GM19240 (cell line): ENCODE measurements around the gene MPRIP.

Source experiments
- DNase-seq: peaks from one replicate; pipeline ENCODE4 v3.0.0; 2011; ENCODE audit warnings: low spot score; ENCODE audit not compliant: insufficient read length

Gene MPRIP

DNA sequence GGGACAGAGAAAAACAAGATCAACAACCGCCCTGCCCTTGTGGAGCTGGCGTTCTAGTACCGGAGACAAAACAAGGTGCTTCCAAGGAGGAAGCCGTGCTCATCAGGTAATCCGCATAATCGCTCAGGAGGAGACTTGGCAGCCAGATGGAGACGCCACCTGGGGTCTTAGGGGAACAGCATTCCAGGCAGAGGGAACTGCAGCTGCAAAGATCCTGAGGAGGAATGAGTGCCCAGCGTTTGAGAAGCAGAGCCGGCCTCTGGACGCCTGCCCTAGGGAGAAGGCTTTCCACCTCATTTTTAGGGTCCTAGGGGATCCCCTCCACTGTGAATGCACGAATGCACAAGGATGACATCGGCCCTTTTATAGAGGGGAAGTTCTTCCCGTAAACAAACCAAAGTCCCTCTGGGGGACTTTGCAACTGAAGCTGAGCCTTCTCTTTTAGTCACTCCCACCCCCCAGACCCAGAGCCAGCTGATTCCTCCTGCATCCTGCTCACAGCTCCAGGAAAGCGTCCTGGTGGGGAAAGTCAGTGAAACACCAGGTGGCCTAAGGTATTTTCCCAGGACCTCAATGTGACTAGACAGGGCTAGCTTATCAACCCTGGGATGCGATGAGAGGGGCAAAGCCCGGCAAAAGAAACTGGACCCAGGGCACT is 13.2 kb upstream of the MPRIP start:
- no peak for DNase-seq

DNA sequence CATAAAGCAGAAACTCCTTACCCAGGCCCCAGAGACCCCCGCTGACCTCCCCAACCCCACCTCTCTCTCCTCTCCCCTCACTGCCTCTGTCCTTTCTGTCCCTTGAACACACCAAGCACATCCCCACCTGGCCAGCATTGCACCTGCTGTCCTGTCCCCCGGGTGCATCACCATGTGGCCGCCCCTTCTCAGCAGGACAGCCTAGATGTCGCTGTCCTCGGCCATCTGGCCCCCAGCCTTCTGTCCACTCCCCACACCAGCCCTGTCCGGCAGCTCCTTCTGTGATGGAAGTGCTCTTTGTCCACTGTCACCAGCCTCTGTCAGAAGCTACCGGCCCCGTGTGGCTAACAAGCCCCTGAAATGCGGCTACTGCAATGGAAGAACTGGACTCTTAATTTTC is 12.3 kb upstream of the MPRIP start:
- DNase-seq: no peak

DNA sequence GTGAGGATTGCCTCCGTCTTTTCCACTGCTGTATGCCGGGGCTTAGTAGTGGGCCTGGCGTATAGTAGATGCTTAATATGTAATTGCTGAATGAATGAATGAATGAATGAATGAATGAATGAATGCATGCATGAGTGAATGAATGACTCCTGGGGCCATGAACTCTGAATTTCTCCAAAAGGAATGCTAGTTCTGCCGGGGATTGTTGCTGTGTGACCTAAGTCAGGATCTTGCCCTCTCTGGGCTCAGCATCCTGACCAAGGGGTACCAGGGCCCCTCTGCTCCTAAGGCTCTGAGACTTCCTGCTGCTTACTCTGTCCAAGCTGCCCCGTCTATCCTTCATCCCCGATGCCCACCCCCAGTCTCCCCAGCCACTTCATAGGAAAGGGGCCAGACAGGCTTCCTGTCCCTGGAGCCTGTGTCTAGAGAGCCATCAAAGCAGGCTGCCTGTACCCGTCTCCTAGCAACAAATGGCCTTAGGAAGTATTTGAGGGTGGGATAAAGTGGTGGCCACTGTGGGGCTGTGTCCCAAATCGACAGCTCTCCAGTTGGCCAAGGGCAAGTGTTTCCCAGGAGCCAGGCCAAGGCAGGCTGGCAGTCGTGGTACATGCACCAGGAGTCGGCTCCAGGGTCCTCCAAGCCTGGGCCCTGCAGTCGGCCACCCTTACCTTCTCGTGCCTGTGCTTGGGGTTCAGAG is 11.6 kb upstream of the MPRIP start:
- DNase-seq: no peak

DNA sequence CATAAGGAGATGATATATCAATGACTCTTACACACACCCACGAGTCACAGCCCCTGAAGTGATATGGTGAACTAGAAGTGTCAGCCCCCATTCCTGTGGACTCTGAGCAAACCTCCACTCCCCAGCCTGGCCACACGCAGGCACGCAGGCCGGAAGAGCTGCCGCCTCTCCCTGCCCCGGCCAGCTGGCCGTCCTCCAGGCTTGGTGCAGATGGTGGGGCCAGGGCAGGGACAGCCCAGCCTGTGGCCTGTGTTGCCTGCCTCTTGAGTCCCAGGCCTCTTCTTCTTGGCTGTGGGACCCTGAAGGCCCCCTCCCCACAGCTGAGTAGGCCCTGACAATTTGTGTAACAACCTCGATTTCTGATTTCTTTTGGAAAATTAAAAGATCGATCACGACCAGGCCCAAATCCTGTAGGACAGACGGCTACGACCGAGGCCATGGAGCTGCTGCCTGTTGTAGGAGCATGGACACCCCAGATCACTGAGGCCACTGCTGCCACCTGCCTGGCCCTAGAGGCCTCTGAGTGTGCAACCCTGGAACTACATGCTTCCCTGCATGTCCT is 10.0 kb upstream of the MPRIP start:
- DNase-seq: no peak

DNA sequence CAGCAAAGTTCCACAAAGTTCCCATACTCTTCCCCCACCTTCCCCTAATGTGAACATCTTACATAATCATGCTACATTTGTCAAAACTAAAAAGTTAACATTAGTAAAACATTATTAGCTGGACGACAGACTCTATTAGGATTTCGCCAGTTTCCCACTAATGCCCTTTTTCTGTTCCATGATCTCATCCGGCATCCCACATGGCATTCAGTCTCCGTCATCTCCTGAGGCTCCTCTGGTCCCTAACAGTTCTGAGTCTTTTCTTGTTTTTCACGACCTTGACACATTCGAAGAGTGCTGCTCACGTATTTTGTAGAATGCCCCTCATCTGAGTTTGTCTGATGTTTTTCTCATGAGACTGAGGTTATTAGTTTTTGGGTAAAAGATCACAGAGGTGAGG is 8.8 kb upstream of the MPRIP start:
- DNase-seq: no peak

DNA sequence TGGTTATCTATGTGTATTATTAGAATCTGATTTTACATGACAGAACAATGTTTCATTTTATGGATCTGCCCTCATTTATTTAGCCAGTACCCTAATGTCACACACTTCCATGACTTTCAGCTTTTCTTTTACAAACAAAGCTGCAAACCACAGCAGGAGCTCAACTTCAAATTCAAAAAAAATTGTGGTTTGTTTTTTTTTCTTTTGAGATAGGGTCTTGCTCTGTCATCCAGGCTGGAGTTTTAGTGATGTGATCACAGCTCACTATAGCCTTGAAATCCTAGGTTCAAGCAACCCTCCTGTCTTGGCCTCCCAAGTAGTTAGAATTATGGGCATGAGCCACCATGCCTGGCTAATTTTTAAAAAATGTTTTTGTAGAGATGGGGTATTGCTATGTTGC is 8.2 kb upstream of the MPRIP start:
- DNase-seq: no peak

DNA sequence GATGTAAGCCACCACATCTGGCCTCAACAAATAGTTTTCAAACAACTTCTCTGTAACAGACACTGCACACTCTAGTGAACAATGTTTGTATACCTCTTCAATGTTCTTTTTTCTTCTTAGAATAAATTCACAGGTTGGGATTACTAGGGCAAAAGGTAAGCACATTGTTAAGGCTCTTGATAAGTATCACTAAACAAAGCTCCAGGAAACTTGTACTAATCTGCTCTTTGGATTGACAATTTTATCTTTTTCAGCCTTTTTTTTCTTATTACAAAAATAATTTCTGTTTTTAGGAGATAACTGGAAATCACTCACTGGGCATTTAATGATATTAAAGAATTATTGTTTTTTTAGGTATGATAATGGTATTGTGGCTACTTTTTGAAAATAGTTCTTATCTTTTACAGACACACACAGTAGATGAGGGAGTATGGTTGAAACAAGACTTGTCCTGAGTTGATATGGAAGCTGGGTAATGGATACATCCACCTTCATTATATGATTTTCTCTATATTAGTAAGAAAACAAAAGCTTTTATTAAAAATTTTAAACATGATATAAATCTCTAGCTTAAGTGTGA is 7.7 kb upstream of the MPRIP start:
- DNase-seq: no peak

DNA sequence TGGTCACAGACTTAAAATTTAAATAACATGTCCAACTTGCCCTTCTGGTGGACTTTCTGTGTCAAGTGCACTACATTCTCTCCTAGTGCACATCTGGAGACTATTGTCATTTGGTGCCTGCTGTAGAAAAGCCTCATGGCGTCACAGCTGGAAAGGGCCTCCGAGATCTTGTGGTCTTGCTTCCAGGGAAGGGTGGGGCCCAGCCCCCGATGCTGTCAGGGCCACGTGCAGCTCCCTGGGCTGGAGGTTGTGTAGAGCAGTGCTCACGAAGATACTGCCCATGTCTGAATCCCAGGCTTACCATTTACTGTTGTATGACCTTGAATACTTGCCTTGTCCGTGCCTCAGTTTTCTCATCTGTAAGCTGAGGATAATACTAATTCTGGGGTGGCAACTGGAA is 6.8 kb upstream of the MPRIP start:
- DNase-seq: no peak

DNA sequence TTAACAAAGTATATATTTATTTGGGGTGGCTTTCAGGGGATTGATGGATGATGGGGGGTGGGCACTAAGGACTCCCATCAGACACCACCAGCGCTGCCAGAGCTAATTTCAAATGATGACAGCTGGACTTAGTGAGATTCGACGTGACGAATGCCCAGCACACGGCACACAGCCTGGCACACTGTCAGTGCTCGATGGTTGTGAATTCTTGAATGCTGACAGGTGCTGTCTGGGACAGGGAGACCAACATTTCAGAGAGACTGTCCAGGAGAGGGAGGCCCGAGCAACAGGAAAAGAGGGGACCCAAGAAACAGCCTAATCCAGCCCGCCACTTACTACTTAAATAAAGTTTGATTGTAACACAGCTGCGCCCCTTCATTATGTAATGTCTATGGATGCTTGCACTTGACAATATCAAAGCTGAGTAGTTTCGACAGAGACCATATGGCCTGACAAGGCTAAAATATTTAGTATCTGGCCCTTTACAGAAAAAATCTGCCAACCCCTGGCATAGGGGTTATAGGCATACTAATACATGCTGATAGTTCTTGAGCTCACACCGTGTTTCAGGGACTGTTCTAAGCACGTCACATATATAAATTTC is 6.2 kb upstream of the MPRIP start:
- DNase-seq: no peak

DNA sequence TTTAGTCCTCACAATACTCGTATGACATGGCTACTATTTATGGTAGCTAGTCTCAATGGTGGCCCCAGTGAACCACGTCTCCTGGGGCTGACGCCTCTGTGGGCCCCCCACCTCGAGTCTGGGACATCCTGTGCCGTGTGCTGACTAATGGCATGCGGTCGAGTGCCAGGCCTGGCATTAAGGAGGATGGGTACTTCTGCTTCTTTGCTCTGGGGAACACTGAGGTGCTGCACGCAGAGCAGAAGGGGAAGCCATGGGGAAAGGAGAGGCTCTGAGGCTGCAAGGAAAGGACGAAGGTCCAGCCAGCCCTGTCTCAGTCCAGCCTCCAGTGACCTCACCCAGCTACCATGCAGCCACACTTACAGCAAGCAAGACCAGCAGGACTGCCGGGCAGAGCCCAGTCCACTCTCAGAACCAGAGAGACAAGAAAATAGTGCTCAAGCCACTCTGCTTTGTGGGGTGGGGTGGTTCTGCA is 5.7 kb upstream of the MPRIP start:
- no peak for DNase-seq

DNA sequence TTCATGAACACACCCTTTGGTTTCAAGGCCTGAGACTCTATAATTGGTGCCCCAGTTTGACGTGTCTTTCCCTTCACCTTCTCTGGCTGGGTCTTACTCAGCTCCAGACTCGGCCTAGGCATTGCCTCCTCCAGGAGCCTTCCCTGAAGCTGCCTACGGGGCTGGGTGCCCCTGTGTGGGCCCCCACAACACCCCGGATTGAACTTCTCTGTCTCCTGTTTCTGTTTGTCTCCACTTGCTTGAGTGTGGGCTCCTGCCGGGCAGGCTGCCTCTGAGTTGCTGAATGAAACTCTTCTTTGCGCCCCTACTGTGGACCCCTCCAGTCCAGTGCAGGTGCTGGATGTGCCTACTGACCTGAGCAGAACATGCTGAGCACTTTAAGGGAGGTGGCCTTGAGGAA is 2.3 kb upstream of the MPRIP start:
- DNase-seq: no peak

DNA sequence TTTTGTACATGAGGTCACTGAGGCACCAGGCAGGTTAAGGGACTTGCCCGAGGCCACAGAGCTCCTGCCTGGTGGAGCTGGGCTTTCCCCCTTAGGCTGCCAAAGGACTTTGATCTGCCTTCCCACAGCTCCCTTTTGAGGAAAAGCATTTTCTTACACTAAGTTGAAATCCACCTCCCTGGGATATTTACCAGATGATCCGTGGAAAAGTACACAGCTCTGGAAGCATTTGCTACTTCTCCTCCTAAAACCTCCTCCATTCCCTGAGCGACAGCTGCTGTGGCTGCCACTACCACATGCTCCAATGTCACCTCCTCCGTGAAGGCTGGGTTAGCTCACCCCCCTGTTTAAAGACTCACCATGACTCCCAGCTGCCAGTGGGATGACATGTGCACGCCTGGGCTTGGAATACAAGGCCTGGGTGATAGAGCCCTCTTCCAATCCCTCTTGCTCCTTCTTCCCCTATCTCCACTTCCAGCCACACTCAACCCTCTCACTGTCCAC is 1.2 kb upstream of the MPRIP start:
- DNase-seq: no peak

DNA sequence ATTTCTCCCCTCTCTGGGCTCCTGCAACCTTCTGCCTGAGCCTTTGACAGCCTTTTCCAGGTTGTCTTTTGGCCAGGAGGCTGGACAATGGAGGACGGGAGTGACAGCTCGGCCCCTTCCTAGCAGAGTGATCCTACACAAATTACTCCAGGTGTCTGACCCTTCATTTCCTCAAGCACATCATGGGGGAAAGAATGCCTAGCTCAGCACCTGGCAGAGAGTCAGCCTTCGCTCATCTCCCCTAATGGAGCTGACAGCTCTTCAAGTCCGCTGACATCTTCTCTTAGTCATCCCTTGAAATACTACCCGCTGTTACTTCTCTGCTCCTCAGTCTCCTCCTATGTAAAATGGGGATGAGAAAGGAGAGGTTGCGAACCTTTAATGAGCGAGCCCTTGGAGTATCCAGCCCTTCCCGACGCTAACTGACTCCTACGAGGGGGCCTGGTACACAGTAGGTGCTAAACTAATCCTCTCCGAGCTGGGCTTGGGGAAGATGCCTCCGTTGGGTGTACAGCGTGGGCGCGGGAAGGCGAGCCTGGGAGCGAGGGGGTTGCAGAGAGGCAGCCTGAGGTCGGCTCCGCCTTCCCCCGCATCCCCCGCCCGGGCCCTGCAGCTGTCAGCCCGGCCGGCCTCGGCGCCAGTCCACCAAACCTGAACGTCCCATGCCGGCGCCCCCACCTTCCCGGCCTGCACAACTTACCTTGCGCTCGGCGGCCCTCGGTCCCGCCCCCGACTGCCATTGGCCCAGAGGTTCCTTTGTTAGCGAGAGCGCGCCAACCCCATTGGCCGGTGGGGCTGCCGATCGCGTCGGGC is 480 bp upstream of the MPRIP start:
- DNase-seq: peak; percentile 98

DNA sequence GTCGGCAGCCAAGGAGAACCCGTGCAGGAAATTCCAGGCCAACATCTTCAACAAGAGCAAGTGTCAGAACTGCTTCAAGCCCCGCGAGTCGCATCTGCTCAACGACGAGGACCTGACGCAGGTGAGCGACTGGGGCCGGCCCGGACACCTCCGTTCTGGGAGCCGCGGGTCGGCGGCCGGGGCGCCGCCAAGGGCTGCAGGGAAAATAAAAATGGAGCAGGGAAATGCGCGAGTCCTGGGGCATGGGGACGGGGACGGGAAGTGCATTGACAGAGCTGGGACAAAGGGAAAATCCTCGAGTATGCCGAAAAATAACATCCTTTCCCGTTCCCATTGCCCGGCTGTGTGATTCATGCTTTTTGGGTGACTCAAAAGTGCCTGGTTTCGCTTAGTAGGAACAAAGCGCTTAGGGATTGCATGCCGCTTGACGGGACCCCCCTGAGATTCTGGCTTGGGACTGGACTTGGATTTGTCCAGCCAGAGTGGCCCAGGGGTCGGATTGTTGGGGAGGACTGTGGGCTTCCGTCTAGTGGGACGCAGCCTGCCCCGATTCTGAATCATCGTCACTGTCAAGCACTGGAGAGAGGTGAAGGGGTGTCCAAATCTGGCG is 699 bp downstream of the MPRIP start:
- DNase-seq: no peak

DNA sequence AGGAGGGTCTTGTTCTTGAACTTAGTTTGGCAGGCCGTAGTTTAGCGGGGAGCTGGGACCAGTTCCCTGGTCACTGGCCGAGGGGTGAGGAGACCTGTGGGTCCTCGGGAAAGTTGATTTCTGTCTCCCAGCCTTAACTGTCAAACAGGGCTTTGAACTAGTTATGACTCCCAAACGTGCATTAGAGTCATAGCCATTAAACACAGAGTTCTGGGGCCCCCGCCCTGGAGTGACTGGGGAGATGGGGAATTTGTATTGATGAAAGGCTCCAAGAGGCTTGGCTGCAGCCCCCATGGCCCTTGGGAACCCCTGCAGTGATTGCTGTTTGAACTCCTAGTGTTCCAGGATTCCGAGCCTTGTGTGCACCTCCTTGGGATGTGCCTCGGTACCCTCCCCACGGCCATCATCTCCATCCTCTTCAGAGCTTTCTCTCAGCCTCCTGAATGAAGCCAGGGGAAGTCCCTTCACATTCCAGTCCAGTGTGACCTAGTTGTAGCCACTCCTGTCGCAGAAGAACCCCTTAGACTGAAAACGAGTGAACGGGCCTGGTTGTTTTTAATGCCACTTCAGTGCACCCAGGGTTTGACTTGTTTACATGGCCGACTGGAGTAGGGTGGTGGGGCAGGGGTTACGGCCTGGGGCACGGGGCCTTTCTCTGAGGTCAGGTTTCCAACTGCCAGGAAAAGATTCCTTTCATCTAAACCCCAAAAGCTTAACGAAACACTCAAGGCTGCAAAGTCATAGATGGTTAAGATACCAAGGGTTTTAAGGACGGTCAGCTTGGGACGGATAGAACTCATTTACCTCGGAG is 1.4 kb downstream of the MPRIP start:
- no peak for DNase-seq

DNA sequence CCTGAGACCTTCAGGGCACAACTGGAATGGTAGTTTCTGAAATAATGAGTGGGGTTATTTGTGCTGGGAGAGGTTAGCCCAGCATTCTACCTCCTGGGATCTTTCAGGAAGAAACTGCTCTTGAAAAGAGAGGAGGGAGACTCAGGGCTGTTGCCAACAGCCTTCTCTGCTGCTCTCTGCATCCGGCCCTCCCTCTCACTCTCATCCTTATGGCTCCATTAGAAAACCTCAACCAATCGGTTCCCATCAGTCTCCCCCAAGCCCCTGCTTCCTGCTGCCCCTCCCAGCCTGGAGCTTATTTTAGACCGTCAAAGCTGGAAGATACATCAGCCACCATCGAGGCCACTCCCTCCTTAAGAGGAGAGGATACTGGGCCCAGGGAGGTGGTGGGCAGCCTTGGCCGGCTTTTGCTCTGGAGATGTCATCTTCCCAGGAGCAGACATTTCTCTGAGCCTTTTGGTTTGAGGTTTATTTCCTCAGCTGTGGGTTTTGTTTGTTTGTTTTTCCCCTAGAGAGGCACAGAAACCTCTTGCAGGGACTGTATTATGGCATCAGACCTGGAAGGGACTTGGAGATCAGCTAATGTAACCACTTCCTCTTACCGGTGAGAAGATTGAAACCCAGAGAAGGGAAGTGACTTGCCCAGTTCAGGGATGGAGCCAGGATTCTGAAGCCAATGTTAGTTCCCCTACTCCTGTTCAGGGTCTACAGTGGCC is 2.7 kb downstream of the MPRIP start:
- DNase-seq: peak; percentile 42

DNA sequence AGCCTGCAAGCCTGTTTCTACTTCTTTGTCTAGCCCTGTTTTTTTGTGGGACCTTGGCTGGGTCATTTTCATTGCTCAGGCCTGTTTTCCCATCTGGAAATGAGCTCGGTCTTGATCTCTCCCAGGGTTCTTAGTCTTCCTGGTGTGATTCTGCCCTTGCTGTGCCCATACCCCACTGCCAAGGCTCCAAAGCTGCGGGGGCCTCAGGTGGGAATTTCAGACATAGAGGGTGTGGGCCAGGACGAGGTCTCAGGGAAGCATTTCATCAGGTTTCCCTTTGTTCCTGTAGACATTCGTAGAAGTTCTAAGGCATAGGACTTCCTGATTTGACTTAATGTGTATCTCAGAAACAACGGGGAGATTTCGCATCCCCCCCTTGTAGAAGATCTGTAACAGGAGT is 5.8 kb downstream of the MPRIP start:
- no peak for DNase-seq

DNA sequence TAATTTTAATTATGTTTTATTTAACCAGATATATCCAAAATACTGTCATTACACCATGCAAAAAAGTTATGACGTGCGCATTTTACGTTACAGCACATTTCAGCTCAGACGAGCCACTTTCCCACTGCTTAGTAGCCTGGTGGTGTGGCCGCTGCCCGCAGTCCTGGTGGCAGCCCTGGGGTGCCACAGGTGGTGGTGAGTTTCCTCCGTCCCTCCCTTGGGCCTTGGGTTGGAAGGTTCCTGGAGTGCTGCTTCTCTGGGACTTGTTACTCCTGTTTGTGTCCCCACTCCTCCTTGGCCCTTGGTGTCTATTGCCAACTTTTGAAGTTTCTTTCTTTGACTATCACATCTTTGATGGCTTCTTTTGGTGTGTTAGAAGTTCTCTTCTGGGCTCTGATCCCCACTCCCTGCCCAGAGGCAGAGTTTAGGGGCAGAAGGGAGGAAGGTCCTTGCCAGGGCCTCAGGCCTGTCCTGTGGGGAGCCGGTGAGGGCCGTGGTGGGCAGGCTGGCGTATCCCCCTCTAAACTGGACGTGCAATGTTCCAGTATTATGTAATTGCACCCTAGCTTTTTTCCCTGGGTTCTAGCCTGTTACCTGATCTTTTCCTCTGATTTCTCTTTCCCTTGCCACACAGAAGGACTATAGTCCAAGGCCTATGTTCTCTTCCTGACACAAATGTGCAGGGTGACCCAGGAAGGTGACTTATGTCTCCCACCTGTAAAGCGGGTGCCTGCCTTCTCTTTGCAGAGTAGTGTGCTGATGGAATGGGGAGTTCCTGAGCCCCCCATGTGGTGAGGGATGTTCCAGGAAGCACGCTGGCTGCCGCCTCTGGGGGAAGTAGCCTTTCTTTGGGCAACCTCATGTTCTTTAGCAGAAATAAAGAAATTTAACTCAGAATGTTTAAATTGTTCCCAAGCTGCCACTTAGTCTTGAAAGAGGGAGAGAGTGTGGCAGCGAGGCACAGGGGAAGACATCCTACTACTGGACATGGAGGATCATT is 8.4 kb downstream of the MPRIP start:
- no peak for DNase-seq
